ENCODE measurements around the gene ISOC2.

Gene ISOC2

DNA sequence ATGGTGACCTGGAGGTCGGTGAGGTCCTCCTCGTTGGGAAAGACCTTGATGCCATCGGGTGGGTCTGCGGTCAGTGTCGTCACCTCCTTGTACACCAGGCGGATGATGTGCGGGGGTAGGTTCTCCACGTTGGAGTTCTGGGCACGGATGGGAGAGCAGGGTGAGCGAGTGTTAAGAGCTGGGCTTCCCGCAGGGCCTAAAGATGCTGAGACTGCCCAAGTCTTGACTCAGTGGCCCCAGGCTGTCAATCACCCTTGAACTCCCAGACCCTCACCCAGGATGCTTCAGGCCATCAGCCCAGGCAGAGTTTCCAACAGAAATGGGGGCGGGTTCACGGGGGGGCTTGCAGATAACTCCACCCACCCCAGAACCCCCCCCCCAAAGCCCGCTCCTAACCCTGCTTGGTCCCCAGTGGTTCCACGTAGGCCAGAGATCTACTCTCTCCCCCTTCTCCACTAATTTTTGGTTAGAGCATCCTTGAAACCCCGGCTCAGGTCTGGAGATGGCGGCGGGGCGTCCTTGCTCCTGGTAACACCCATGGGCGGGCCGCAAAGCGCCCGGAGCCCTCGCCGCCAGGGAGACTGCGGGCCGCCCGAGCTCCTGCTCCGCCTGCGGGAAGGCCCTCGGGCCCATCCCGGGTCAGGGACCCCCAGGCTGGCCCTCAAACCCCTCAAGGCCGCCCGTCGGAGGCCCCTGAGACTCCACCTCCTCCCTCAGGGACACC lies 54.5 kb downstream of the ISOC2 start:
- DNase-seq (ENCODE audit: low read depth in 2 of 2) = no peak

DNA sequence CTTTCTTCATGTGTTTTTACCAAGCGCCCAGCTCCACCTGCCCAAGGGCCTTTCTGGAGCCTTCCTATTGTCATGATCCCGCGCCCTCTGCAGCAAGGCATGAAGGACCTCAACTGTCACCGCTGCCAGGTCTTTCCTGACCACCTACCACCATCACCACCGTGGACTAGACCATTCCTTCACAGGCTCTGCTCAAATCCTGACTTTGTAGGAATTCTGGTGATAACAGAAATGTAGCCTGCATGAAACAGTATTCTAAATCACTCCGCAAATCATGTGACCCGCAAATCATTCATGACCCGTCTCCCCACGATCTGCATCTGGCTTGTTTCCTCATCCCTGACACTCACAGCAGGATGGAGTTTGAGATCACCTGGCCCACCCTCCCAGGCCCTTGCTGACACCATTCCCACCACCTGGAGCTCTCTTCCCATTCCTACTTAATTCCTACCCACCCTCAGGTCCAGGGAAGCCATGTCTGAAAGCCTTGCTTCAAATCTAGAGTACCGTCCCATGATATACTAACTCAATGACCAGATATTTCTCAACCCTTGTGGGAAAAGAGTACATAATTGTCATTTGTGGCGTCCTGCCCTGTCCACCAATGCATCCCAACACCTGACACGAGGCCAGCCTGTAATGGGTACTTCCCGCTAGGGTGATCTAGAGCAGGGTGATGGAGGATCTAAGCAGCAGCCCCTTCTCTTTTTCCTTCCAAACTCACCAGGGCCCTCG lies 55.2 kb downstream of the ISOC2 start:
- no peak for DNase-seq (ENCODE audit: low read depth in 2 of 2)

DNA sequence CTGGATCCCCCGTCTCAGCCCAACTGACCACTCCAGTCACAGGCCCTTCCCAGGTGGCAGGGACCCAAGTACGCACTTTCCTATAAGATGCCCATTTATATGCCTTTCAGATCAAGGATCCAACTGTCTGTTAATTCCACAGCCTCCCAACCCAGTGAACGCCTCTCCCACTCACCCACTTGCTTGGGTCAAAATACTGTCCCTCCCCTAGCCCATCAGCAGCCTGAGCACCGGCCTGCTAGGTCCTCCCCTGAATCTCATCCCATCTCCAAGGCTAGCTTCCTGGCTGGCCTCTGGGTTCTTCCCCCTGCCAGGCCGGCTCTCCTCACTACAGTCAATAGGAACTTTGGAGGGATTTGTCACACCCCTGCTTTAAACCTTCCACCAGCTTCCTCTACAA lies 55.8 kb downstream of the ISOC2 start:
- no peak for DNase-seq (ENCODE audit: low read depth in 2 of 2)

Measured in stimulated activated CD4-positive, alpha-beta T cell treated with anti-CD3 and anti-CD28 coated beads, Interleukin-15, amount 100 ng/mL, for 48 hours (primary cell).